GM23338 (cell line): ENCODE measurements around the gene DSG1. TPM values are rescaled to one million over a fixed set of nuclear protein-coding genes. Genes with fewer than 3 reads are reported as not detected.

Source experiments
- ATAC-seq: fragments of 200-7000 bp; cut with Tn5 transposase; 3 replicates; pipeline ENCODE4 v1.9.1; 2020
- DNase-seq: peaks from one replicate; pipeline ENCODE4 v3.0.0-alpha.2; 2015; ENCODE audit warnings: low spot score
- H2AFZ ChIP-seq: fragments of 200-600 bp; sonication (generic); 2 replicates; pipeline ENCODE4 v1.8.0; 2016; ENCODE audit warnings: antibody characterized with exemption, mild to moderate bottlenecking, moderate library complexity
- H3F3A ChIP-seq: fragments of 200-600 bp; sonication (generic); replicated peaks from 2 replicates; pipeline ENCODE4 v1.8.0; 2017; ENCODE audit warnings: antibody characterized with exemption, mixed run types, low read depth
- H3K27ac ChIP-seq: fragments of 200-600 bp; sonication (generic); 2 replicates; pipeline ENCODE4 v1.6.1; 2016; ENCODE audit warnings: low read depth
- H3K27me3 ChIP-seq: fragments of 200-600 bp; sonication (generic); 2 replicates; pipeline ENCODE4 v1.8.0; 2016; ENCODE audit warnings: mild to moderate bottlenecking, mixed run types, moderate library complexity; ENCODE audit not compliant: insufficient read depth
- H3K36me3 ChIP-seq: fragments of 200-600 bp; sonication (generic); 2 replicates; pipeline ENCODE4 v1.8.0; 2016; ENCODE audit warnings: mild to moderate bottlenecking; ENCODE audit not compliant: insufficient read depth
- H3K4me1 ChIP-seq: fragments of 200-600 bp; sonication (generic); 2 replicates; pipeline ENCODE4 v1.8.0; 2016; ENCODE audit warnings: mild to moderate bottlenecking, moderate library complexity; ENCODE audit not compliant: insufficient read depth
- H3K4me2 ChIP-seq: fragments of 200-600 bp; sonication (generic); 2 replicates; pipeline ENCODE4 v1.7.1; 2017; ENCODE audit warnings: mixed run types
- H3K4me3 ChIP-seq: fragments of 200-600 bp; sonication (generic); 2 replicates; pipeline ENCODE4 v1.6.1; 2016; ENCODE audit warnings: mixed run types
- H3K79me2 ChIP-seq: fragments of 200-600 bp; sonication (generic); replicated peaks from 2 replicates; pipeline ENCODE4 v1.8.0; 2017; ENCODE audit warnings: mild to moderate bottlenecking; ENCODE audit not compliant: insufficient read depth
- H3K9me2 ChIP-seq: fragments of 200-600 bp; sonication (generic); 2 replicates; pipeline ENCODE4 v1.8.0; 2017; ENCODE audit not compliant: insufficient read depth
- H4K20me1 ChIP-seq: fragments of 200-600 bp; sonication (generic); replicated peaks from 2 replicates; pipeline ENCODE4 v1.8.0; 2017; ENCODE audit warnings: mild to moderate bottlenecking; ENCODE audit not compliant: insufficient read depth
- H3K27ac Mint-ChIP-seq: 2 replicates; pipeline ENCODE4 v1.8.0; 2020; ENCODE audit warnings: inconsistent platforms, mild to moderate bottlenecking, moderate library complexity, mixed read lengths
- H3K27me3 Mint-ChIP-seq: 3 replicates; pipeline ENCODE4 v1.8.0; 2022; ENCODE audit warnings: low read depth, mild to moderate bottlenecking, moderate library complexity, mixed read lengths, inconsistent platforms; ENCODE audit not compliant: insufficient read depth, poor library complexity
- H3K36me3 Mint-ChIP-seq: 3 replicates; pipeline ENCODE4 v1.8.0; 2021; ENCODE audit warnings: low read depth, mild to moderate bottlenecking, inconsistent platforms, moderate library complexity, mixed read lengths
- H3K4me1 Mint-ChIP-seq: 3 replicates; pipeline ENCODE4 v1.8.0; 2020; ENCODE audit warnings: mild to moderate bottlenecking, inconsistent platforms, mixed read lengths
- H3K4me3 Mint-ChIP-seq: 3 replicates; pipeline ENCODE4 v1.8.0; 2021; ENCODE audit warnings: moderate library complexity, mild to moderate bottlenecking, inconsistent platforms, mixed read lengths
- H3K9me3 Mint-ChIP-seq: 3 replicates; pipeline ENCODE4 v1.8.0; 2020; ENCODE audit warnings: moderate library complexity, mild to moderate bottlenecking, inconsistent platforms, mixed read lengths
- CREB1 ChIP-seq: fragments of 250-450 bp; sonication (Bioruptor Pico); IDR thresholded peaks from 2 replicates; pipeline ENCODE4 v1.5.0; 2020; ENCODE audit warnings: low read depth, mild to moderate bottlenecking, moderate library complexity
- CTCF ChIP-seq, 2 experiments: fragments of 200-600 bp in 1 of 2; sonication (generic) in 1 of 2; conservative IDR thresholded peaks; 2 replicates each; pipeline versions ENCODE4 v1.5.1 to v1.6.1; 2016 to 2017; ENCODE audit warnings: antibody characterized with exemption in 2 of 2, low read depth in 2 of 2, mild to moderate bottlenecking in 2 of 2, moderate library complexity in 1 of 2
- ETS1 ChIP-seq: IDR thresholded peaks from 2 replicates; pipeline ENCODE4 v1.6.1; 2016; ENCODE audit warnings: antibody characterized with exemption
- EZH2 ChIP-seq: fragments of 200-600 bp; sonication (generic); IDR thresholded peaks from one replicate; pipeline ENCODE4 v1.8.0; 2017; ENCODE audit warnings: antibody characterized with exemption, mild to moderate bottlenecking, low read depth; ENCODE audit not compliant: unreplicated experiment
- EZH2phosphoT487 ChIP-seq: fragments of 200-600 bp; sonication (generic); IDR thresholded peaks from one replicate; pipeline ENCODE4 v1.8.1; 2018; ENCODE audit warnings: antibody characterized with exemption; ENCODE audit not compliant: unreplicated experiment
- JUNB ChIP-seq: IDR thresholded peaks from one replicate; pipeline ENCODE4 v1.6.1; 2016; ENCODE audit warnings: antibody characterized with exemption; ENCODE audit not compliant: unreplicated experiment
- REST ChIP-seq: IDR thresholded peaks from one replicate; pipeline ENCODE4 v1.6.1; 2018; ENCODE audit warnings: antibody characterized with exemption; ENCODE audit not compliant: unreplicated experiment
- STAT1 ChIP-seq: IDR thresholded peaks from one replicate; pipeline ENCODE4 v1.6.1; 2016; ENCODE audit warnings: antibody characterized with exemption; ENCODE audit not compliant: unreplicated experiment
- ZNF331 ChIP-seq: fragments of 250-450 bp; sonication (Bioruptor Pico); IDR thresholded peaks from 2 replicates; pipeline ENCODE4 v1.5.0; 2020; ENCODE audit warnings: low read depth, mild to moderate bottlenecking, moderate library complexity
- ZNF462 ChIP-seq: fragments of 250-450 bp; sonication (Bioruptor Pico); IDR thresholded peaks from 2 replicates; pipeline ENCODE4 v1.5.0; 2020; ENCODE audit warnings: mild to moderate bottlenecking, moderate library complexity
- polyA plus RNA-seq: library from polyadenylated mRNA; unstranded; fragments of >200 nt; fragmentation: Nextera tagmentation; extraction: Ambion mirVana; gene quantifications from 2 replicates; pipeline ENCODE4 v1.2.1, GENCODE V29; 2016
- total RNA-seq: library from RNA; depleted of rRNA; stranded (reverse); fragments of >200 nt; shearing (Covaris generic); gene quantifications from 2 replicates; pipeline ENCODE4 v1.2.3, GENCODE V29; 2014

The DSG1 gene
- total and polyA plus RNA-seq, 2 experiments from 2014 or later = not detected

- Mint-ChIP-seq H3K36me3 (no peaks in the 10 kb centered on the region), H3K27ac (no peak overlapping the region), H3K27me3 (no peaks in the 10 kb centered on the region), H3K9me3 (no peaks in the 10 kb centered on the region), H3K4me3 (no peak overlapping the region), H3K4me1 (peaks cover 1% of the 10 kb centered on the region; the same call in 2 of the 3 replicates)
- Histone ChIP-seq H3K27ac (no peak overlapping the region), H3K79me2 (no peaks in the 10 kb centered on the region), H3K4me3 (no peak overlapping the region), H3K4me2 (no peak overlapping the region), H2AFZ (no peak overlapping the region), H3F3A (no peaks in the 10 kb centered on the region), H3K27me3 (no peaks in the 10 kb centered on the region), H4K20me1 (no peaks in the 10 kb centered on the region), H3K9me2 (no peaks in the 10 kb centered on the region), H3K4me1 (no peaks in the 10 kb centered on the region), H3K36me3 (no peaks in the 10 kb centered on the region)
- no peak for DNase-seq
- no peak for ATAC-seq
- TF ChIP-seq STAT1 = no peak
- TF ChIP-seq ZNF331 (CRISPR knock-in tag) = no peak
- no peak for TF ChIP-seq REST
- TF ChIP-seq ETS1 = no peak
- TF ChIP-seq EZH2phosphoT487 = no peak
- no peak for TF ChIP-seq EZH2
- no peak for TF ChIP-seq CTCF (conservative IDR thresholded peaks at IDR 0.05; ENCODE audit: low read depth in 2 of 2)
- no peak for TF ChIP-seq ZNF462 (CRISPR knock-in tag)
- TF ChIP-seq CREB1 (CRISPR knock-in tag) = no peak
- TF ChIP-seq JUNB = no peak
Observed at GRCh38 chr18:31398191-31398590, 80.2 kb downstream of the DSG1 start.
